Measurements from ENCODE around the gene SHROOM1.
A peak's percentile ranks its signal among the peaks of the same experiment; 100 is the strongest.

The SHROOM1 gene

DNA sequence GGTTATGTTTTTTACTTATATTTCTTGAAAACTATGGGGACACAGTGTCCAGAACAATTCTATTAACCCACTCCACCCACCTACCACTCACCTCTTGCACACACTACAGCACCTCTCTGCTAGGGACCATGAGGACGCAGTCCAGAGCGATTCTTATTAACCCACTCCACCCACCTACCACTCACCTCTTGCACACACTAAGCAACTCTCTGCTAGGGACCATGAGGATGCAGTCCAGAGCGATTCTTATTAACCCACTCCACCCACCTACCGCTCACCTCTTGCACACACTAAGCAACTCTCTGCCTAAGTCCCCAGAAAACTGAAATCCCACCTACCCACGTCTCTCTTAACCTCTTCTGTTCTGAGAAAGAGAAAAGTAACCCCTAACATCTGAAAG lies 2.2 kb upstream of the SHROOM1 start:
- DNase-seq: no peak
- Histone ChIP-seq H3K79me2 (ENCODE audit: low read length) (peaks cover 5% of the 10 kb centered on the region), H3K9me2 (replicated peaks; ENCODE audit: insufficient read depth, low read length) (no peaks in the 10 kb centered on the region), H3K27me3 (replicated peaks; ENCODE audit: insufficient read depth, low read length) (no peaks in the 10 kb centered on the region), H3K4me3 (ENCODE audit: low read length) (no peak overlapping the region), H3K27ac (ENCODE audit: low read length) (no peak overlapping the region), H3K9ac (ENCODE audit: low read length) (no peak overlapping the region), H3K4me2 (ENCODE audit: low read depth, low read length) (no peak overlapping the region), H3K36me3 (replicated peaks; ENCODE audit: insufficient read depth, low read length) (no peaks in the 10 kb centered on the region), H3K9me3 (replicated peaks; ENCODE audit: insufficient read depth, low read length) (no peaks in the 10 kb centered on the region), H4K20me1 (ENCODE audit: insufficient read depth, low read length) (no peaks in the 10 kb centered on the region), H2AFZ (ENCODE audit: low read length) (no peak overlapping the region), H3K4me1 (ENCODE audit: low read length) (no peaks in the 10 kb centered on the region), H3F3A (ENCODE audit: insufficient read depth, low read length) (no peaks in the 10 kb centered on the region)
- TF ChIP-seq EZH2phosphoT487 (IDR thresholded peaks at IDR 0.05; ENCODE audit: low read length): no peak
- TF ChIP-seq CTCF (IDR thresholded peaks at IDR 0.05; ENCODE audit: low read length): no peak
- TF ChIP-seq EZH2 (optimal IDR thresholded peaks at IDR 0.05; ENCODE audit: low read depth, low read length): no peak

GRCh38 chr5:132831095-132831860 lies 831 bp upstream of the SHROOM1 start:
- Histone ChIP-seq H3K79me2 (ENCODE audit: low read length) (peaks cover 5% of the 10 kb centered on the region), H3K9me3 (replicated peaks; ENCODE audit: insufficient read depth, low read length) (no peaks in the 10 kb centered on the region), H3F3A (ENCODE audit: insufficient read depth, low read length) (no peaks in the 10 kb centered on the region), H3K4me3 (ENCODE audit: low read length) (peak overlapping the region; percentile 82), H3K9ac (ENCODE audit: low read length) (peak overlapping the region; percentile 85), H3K4me2 (ENCODE audit: low read depth, low read length) (peak overlapping the region; percentile 90), H3K27ac (ENCODE audit: low read length) (no peak overlapping the region; the same call in 1 of the 2 replicates), H3K27me3 (replicated peaks; ENCODE audit: insufficient read depth, low read length) (no peaks in the 10 kb centered on the region), H3K4me1 (ENCODE audit: low read length) (no peaks in the 10 kb centered on the region), H2AFZ (ENCODE audit: low read length) (peak overlapping the region; percentile 90), H4K20me1 (ENCODE audit: insufficient read depth, low read length) (no peaks in the 10 kb centered on the region), H3K36me3 (replicated peaks; ENCODE audit: insufficient read depth, low read length) (no peaks in the 10 kb centered on the region), H3K9me2 (replicated peaks; ENCODE audit: insufficient read depth, low read length) (no peaks in the 10 kb centered on the region)
- no peak for DNase-seq
- no peak for TF ChIP-seq EZH2 (optimal IDR thresholded peaks at IDR 0.05; ENCODE audit: low read depth, low read length)
- TF ChIP-seq EZH2phosphoT487 (IDR thresholded peaks at IDR 0.05; ENCODE audit: low read length): no peak

- H3K9ac ChIP-seq (ENCODE audit: low read length): peak overlapping the region; percentile 85
- H3K36me3 ChIP-seq (replicated peaks; ENCODE audit: insufficient read depth, low read length): no peaks in the 10 kb centered on the region
- no peaks in the 10 kb centered on the region for H3K9me3 ChIP-seq (replicated peaks; ENCODE audit: insufficient read depth, low read length)
- TF ChIP-seq EZH2phosphoT487 (IDR thresholded peaks at IDR 0.05; ENCODE audit: low read length) (no peak), EZH2 (optimal IDR thresholded peaks at IDR 0.05; ENCODE audit: low read depth, low read length) (no peak), CTCF (IDR thresholded peaks at IDR 0.05; ENCODE audit: low read length) (peak; percentile 83)
- H3K27ac ChIP-seq (ENCODE audit: low read length): peak overlapping the region; percentile 52; the same call in 1 of the 2 replicates
- H3K4me2 ChIP-seq (ENCODE audit: low read depth, low read length): peak overlapping the region; percentile 90
- H3K9me2 ChIP-seq (replicated peaks; ENCODE audit: insufficient read depth, low read length): no peaks in the 10 kb centered on the region
- H4K20me1 ChIP-seq (ENCODE audit: insufficient read depth, low read length): no peaks in the 10 kb centered on the region
- peak overlapping the region; percentile 71 for H2AFZ ChIP-seq (ENCODE audit: low read length)
- H3K79me2 ChIP-seq (ENCODE audit: low read length): peaks cover 5% of the 10 kb centered on the region
- peak; percentile 79 for DNase-seq
- H3K4me3 ChIP-seq (ENCODE audit: low read length): peak overlapping the region; percentile 82
- no peaks in the 10 kb centered on the region for H3K27me3 ChIP-seq (replicated peaks; ENCODE audit: insufficient read depth, low read length)
- no peaks in the 10 kb centered on the region for H3K4me1 ChIP-seq (ENCODE audit: low read length)
- H3F3A ChIP-seq (ENCODE audit: insufficient read depth, low read length): no peaks in the 10 kb centered on the region
Measured at GRCh38 chr5:132829742-132830435, 558 bp downstream of the SHROOM1 start.
